Suprapubic skin (tissue), 4 donors: ENCODE measurements around the gene LY6G6D. TPM values are rescaled to one million over a fixed set of nuclear protein-coding genes. Genes with fewer than 3 reads are reported as not detected.

ENCODE experiments used
- DNase-seq, 2 donors: peaks; one replicate each; pipeline ENCODE4 v3.0.0-alpha.2; 2019; ENCODE audit warnings: low spot score in 2 of 2
- H3K27ac ChIP-seq: fragments of 200-600 bp; sonication (generic); one replicate; pipeline ENCODE4 v1.5.1; 2019
- H3K27me3 ChIP-seq: fragments of 200-600 bp; sonication (generic); one replicate; pipeline ENCODE4 v1.5.1; 2019
- H3K36me3 ChIP-seq: fragments of 200-600 bp; sonication (generic); one replicate; pipeline ENCODE4 v1.5.1; 2019
- H3K4me1 ChIP-seq: fragments of 200-600 bp; sonication (generic); one replicate; pipeline ENCODE4 v1.5.1; 2019
- H3K4me3 ChIP-seq: fragments of 200-600 bp; sonication (generic); one replicate; pipeline ENCODE4 v1.5.1; 2019; ENCODE audit warnings: mild to moderate bottlenecking
- H3K9me3 ChIP-seq: fragments of 200-600 bp; sonication (generic); one replicate; pipeline ENCODE4 v1.5.1; 2019
- EP300 ChIP-seq: sonication (generic); formaldehyde crosslinking; IDR thresholded peaks from one replicate; pipeline ENCODE4 v1.6.1; 2017; ENCODE audit warnings: antibody characterized with exemption
- POLR2A ChIP-seq, 2 donors: fragments of 450-650 bp; IDR thresholded peaks; one replicate each; pipeline ENCODE4 v1.6.1; 2017; ENCODE audit warnings: antibody characterized with exemption in 2 of 2, mild to moderate bottlenecking in 2 of 2, moderate library complexity in 2 of 2
- POLR2AphosphoS5 ChIP-seq, 3 donors: sonication (generic); formaldehyde crosslinking; IDR thresholded peaks; one replicate each; pipeline ENCODE4 v1.6.1; 2017; ENCODE audit warnings: antibody characterized with exemption in 3 of 3
- WGBS: methylation state at CpG from one replicate; pipeline ENCODE4 v1.1.5; 2018; 5-methylcytosine and 5-hydroxymethylcytosine counted together
- total RNA-seq, 4 donors: library from RNA; depleted of rRNA; stranded (reverse); fragments of >200 nt; gene quantifications; one replicate each; pipeline ENCODE4 v1.1.0, GENCODE V29; 2016
- TF ChIP-seq, protein P1 (sequence below), 2 donors: fragments of 200-600 bp in 1 of 2; fragments of 450-650 bp in 1 of 2; sonication (generic) in 1 of 2; IDR thresholded peaks; one replicate each; pipeline ENCODE4 v1.5.1; 2016 to 2019; ENCODE audit warnings: antibody characterized with exemption in 2 of 2, mild to moderate bottlenecking in 1 of 2, moderate library complexity in 1 of 2

The LY6G6D gene
- total RNA-seq, 4 donors from 2014 or later = 5.5 to 30.8 TPM; not detected in 2

DNA sequence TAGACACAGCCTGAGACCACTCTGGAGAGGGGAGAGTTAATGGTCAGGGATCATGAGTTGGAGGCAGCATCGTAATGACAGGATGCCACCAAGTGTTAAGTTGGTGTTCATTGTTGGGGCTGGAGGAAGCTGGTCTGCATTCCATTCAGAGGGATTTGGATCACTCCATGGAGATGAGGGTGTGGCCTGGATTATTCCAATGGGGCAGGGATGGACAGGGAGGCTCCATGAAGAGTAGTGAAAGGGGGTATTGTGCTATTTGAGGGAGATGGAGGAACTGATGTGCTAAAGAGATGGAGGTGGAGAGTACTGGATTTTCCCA lies 48.4 kb downstream of the LY6G6D start:
- WGBS = 38% methylated on average over 1 of the region's 1 CpG
- Histone ChIP-seq H3K27ac (no peak overlapping the region), H3K4me1 (peaks cover 23% of the 10 kb centered on the region), H3K4me3 (no peak overlapping the region), H3K9me3 (no peaks in the 10 kb centered on the region), H3K36me3 (peaks cover 22% of the 10 kb centered on the region), H3K27me3 (no peaks in the 10 kb centered on the region)
- TF ChIP-seq, protein P1, sequence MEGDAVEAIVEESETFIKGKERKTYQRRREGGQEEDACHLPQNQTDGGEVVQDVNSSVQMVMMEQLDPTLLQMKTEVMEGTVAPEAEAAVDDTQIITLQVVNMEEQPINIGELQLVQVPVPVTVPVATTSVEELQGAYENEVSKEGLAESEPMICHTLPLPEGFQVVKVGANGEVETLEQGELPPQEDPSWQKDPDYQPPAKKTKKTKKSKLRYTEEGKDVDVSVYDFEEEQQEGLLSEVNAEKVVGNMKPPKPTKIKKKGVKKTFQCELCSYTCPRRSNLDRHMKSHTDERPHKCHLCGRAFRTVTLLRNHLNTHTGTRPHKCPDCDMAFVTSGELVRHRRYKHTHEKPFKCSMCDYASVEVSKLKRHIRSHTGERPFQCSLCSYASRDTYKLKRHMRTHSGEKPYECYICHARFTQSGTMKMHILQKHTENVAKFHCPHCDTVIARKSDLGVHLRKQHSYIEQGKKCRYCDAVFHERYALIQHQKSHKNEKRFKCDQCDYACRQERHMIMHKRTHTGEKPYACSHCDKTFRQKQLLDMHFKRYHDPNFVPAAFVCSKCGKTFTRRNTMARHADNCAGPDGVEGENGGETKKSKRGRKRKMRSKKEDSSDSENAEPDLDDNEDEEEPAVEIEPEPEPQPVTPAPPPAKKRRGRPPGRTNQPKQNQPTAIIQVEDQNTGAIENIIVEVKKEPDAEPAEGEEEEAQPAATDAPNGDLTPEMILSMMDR (IDR thresholded peaks at IDR 0.05) = no peak
- TF ChIP-seq POLR2A (IDR thresholded peaks at IDR 0.05) (no peak), EP300 (no peak), POLR2AphosphoS5 (IDR thresholded peaks at IDR 0.05) (no peak)
- DNase-seq = no peak

- WGBS = 54% methylated on average over 4 of the region's 4 CpGs
- no peak overlapping the region for H3K4me3 ChIP-seq
- no peak for DNase-seq
- peaks cover 20% of the 10 kb centered on the region for H3K36me3 ChIP-seq
- H3K9me3 ChIP-seq = no peaks in the 10 kb centered on the region
- TF ChIP-seq POLR2AphosphoS5 (IDR thresholded peaks at IDR 0.05) (no peak), EP300 (no peak), POLR2A (IDR thresholded peaks at IDR 0.05) (no peak)
- TF ChIP-seq, protein P1 (IDR thresholded peaks at IDR 0.05) = no peak
- H3K4me1 ChIP-seq = peaks cover 23% of the 10 kb centered on the region
- no peaks in the 10 kb centered on the region for H3K27me3 ChIP-seq
- no peak overlapping the region for H3K27ac ChIP-seq
Measured at GRCh38 chr6:31764198-31764597, 49.0 kb downstream of the LY6G6D start.

- WGBS = 78% methylated on average over 6 of the region's 9 CpGs
Measured at GRCh38 chr6:31765559-31765909, 50.4 kb downstream of the LY6G6D start.

DNA sequence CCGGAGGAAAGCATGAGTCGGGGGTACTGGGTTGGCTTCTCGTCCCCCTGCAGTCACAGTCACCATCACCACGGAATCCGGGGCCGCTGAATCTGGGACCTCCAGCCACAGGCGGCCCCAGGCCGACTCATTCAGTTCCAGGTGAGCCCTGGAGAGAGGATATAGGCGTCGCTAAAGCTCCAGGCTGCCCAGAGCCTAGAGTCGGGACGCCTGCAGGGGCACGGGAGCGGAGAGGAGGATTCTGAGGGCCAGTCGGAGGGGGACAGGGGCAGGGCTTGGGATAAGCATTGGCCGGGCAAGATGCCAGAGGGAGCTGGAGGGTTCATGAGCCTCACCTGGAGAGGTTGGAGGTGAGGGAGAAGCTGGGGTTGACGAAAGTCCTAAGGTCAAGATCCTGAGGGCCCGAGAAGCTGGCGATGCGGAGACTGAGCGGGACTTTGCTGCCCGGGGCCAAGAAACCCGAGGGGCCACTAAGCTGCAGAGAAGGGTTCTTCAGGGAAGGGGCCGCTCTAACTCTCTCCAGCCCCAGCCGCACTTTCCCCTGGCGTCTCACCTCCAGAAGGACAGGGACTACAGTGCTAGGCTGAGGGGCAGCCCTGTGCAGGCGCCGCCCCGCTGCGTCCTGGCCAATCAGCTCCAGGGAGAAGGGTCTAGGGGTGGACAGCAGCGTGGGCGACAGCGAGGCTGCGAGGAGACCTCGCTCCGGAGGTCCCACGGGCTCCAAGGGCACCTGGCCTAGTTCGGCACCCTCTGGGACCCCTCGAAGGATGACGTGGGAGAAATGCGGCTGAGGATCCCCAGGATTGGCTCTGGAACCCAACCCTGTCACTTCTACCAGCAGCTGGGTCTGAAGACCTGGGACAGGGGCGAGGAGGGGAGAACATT lies 51.0 kb downstream of the LY6G6D start:
- peaks cover 26% of the 10 kb centered on the region for H3K4me1 ChIP-seq
- DNase-seq = no peak
- no peak overlapping the region for H3K27ac ChIP-seq
- H3K27me3 ChIP-seq = no peaks in the 10 kb centered on the region
- H3K36me3 ChIP-seq = peaks cover 8% of the 10 kb centered on the region
- 63% methylated on average over 17 of the region's 42 CpGs for WGBS
- peak overlapping the region; percentile 15 for H3K4me3 ChIP-seq
- TF ChIP-seq POLR2A (IDR thresholded peaks at IDR 0.05) = no peak
- no peak for TF ChIP-seq EP300
- TF ChIP-seq, protein P1 (IDR thresholded peaks at IDR 0.05) = no peak
- no peaks in the 10 kb centered on the region for H3K9me3 ChIP-seq

More at GRCh38 chr6:31765559-31765909, 50.4 kb downstream of the LY6G6D start:
- Histone ChIP-seq H3K9me3 (no peaks in the 10 kb centered on the region), H3K27ac (no peak overlapping the region), H3K36me3 (peaks cover 12% of the 10 kb centered on the region), H3K27me3 (no peaks in the 10 kb centered on the region), H3K4me3 (no peak overlapping the region), H3K4me1 (peaks cover 26% of the 10 kb centered on the region)
- no peak for DNase-seq
- TF ChIP-seq, protein P1 (IDR thresholded peaks at IDR 0.05) = no peak
- TF ChIP-seq POLR2AphosphoS5 (IDR thresholded peaks at IDR 0.05) (no peak), EP300 (no peak), POLR2A (IDR thresholded peaks at IDR 0.05) (no peak)

- Histone ChIP-seq H3K27ac (no peak overlapping the region), H3K27me3 (no peaks in the 10 kb centered on the region), H3K4me1 (peaks cover 26% of the 10 kb centered on the region), H3K4me3 (no peak overlapping the region), H3K36me3 (no peaks in the 10 kb centered on the region), H3K9me3 (no peaks in the 10 kb centered on the region)
- TF ChIP-seq POLR2AphosphoS5 (IDR thresholded peaks at IDR 0.05) (no peak), POLR2A (IDR thresholded peaks at IDR 0.05) (no peak), EP300 (no peak)
- TF ChIP-seq, protein P1 (IDR thresholded peaks at IDR 0.05) = no peak
- WGBS = 84% methylated on average over 5 of the region's 6 CpGs
- no peak for DNase-seq
Measured at GRCh38 chr6:31767096-31767645, 52.0 kb downstream of the LY6G6D start.
